ENCODE results near the gene CYFIP2.

Gene CYFIP2

GRCh38 chr5:157289164-157289819 is 23.4 kb downstream of the CYFIP2 start:
- no peak for DNase-seq

GRCh38 chr5:157290156-157290980 is 24.4 kb downstream of the CYFIP2 start:
- DNase-seq = no peak

DNA sequence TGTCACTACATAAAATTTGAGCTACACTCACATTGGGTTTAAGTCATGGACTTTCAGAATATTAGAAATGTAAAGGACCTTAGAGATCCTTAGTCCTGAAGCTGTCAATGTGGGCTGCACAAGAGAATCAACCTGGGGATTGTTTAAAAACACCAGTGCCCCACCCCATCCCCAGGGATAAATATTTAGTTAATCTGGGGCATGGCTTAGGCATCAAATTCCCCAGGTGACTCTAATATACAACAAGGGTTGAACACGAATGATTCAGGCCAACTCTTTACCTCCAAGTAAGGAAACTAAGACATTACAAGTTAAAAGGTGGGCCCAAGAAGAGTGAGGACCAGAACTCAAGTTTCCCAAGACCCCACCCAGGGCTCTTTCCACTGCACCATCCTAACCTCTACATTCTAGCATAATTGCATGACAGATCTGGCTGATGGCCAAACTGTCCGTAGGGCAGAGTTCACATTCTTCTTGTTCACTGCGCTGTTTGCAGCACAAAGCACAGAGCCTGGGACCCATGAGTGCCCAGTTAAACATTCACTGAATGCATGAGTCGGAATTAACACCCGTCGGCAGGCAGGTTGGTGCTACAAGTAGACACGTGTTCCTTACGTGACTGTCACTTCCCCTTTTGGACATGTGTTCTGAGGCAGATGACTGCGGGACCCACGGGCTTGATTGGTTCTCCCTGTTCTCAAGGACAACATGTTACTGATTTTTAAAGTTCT is 25.2 kb downstream of the CYFIP2 start:
- no peak for DNase-seq

DNA sequence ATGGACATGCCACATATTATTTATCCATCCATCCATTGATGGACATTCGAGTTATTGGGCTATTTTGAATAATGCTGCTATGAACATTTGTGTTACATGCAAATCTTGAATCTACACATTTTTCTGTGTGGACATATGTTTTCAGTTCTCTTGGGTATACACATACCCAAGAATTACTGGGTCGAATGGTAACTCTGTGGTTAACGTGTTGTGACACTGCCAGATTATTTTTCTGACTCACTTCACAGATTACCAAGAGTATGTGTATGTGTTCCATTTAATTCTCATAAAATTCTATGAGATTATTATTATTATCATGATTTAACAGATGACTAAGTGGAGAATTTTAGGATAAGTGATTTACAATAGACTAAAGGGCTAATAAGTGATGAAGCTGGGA is 26.7 kb downstream of the CYFIP2 start:
- DNase-seq = no peak

- no peak for DNase-seq
These were observed 28.6 kb downstream of the CYFIP2 start for GRCh38 chr5:157294407-157295091.

DNA sequence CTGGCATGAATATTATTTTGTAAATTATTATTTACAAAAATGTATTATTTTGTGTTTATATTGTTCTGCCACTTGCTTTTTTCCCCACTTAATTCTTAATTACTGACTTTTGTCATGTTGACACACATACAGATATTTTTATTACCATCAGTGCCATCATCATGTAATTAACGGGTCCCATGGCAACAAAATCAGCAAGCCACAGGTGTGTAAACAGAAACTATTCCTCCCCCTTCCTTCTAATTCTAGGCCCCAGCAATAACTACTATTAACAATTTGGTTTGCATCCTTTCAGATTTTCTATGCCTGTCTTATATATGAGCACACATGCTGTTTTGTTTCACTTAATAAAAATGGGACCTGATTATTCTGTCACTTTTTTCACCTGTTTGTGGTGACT is 29.3 kb downstream of the CYFIP2 start:
- DNase-seq = no peak

- no peak for DNase-seq
These were observed 34.6 kb downstream of the CYFIP2 start for GRCh38 chr5:157300564-157300963.

DNA sequence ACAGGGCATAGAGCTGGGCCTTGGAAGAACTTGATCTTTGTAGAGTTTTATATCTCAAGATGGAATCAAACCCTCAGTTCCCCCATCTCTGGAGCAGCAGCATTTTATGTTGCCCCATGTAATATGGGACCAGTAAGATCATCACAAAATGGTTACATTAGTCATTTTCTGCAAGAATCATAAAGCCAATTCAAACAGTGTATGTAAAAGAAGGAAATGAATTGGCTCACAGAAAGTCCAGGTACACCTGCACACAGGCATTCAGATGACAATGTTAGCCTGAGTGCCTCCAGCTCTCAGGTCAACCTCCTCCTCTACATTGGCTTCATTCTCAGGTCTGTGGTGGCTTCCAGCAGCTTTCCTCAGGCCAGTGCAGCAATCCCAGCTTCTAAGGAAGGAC is 35.1 kb downstream of the CYFIP2 start:
- DNase-seq = no peak

DNA sequence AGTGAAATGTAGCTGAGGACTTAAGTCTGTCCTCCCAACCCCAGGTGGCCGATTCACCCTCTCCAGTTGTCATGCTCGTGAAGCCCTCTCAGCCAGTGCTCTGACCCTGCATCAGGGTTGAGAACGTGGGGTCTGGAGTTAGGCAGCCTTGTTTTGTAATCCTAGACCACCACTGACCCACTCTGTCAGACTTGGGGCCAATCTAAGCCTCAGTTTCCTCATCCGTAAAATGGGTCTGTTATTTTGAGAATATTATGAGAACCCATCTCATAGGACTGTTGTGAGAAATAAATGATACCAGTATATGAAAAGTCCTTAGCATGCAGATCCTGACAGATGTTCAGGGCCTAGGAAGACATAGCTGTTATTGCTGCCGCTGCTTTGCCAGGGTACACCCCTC is 37.1 kb downstream of the CYFIP2 start:
- no peak for DNase-seq

DNA sequence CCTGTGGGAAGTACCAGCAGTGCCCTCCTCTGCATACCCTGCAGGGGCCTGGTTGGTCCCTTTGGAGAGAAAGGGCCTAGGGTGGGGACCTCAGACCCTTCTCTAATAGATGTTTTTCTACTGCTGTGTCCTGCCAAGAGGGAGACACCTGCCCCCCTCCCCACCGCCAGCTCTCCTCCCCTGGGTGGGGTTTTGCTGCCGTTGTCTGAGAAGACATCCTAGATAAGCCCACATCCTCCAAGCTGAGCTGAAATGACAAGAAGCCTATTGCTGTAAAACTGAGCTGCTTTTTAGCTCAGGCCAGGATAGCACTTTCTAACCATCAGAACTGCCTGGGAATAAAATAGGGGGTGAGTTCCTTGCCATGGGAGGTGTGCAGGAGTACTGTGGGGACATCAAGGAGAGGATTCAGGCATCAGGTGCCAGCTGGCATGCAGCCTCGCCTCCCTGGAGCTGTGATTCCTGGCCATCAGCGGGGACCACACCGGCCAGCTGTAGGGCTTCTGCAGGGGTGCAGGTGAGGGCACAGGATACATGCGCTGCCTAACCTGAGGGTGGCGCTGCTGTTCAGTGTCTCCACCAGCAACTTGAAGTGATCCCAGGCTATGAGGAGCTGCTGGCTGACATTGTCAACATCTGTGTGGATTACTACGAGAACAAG is 37.9 kb downstream of the CYFIP2 start:
- no peak for DNase-seq

DNA sequence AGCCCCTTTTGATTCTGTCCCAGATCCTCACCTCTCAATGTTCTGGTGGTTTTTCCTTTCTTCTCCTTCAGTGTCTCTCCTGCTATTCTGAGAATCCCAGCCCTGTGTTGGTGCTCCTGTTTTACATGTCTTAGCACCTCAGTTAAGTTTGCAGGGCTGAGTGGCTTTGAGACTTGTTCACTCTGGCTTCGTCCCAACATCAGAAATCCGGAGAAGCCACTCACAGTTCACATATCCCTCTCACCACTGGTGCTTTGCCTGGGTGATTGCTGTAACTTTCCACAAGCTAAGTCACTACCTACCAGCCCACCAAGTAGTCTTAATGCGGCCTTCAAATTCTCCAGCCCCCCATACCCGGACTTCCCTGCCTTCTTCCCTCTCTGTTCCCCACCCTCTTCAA is 40.2 kb downstream of the CYFIP2 start:
- no peak for DNase-seq

GRCh38 chr5:157306692-157307471 is 41.0 kb downstream of the CYFIP2 start:
- no peak for DNase-seq

- DNase-seq = no peak
These were observed 43.0 kb downstream of the CYFIP2 start for GRCh38 chr5:157308836-157309465.

DNA sequence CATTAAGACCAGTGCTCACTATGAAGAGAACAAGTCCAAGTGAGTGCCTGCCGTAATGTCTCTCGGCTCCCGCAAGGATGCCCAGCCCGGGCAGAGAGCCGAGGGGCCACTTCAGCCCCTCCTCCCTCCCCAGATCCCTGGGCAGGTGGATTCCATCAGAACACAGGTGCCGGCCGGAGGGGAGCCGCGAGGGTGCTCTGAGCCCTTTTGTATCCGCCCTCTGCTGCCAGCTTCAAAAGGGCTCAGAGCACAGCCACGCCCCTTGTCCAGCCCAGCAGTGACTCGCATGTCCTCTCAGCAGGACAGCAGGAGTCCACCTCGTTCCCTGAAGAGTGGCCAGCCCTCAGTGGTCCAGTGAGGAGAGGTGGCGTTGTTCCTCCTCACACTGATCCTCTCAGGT is 43.9 kb downstream of the CYFIP2 start:
- no peak for DNase-seq

GRCh38 chr5:157311595-157311994 is 45.7 kb downstream of the CYFIP2 start:
- no peak for DNase-seq

DNA sequence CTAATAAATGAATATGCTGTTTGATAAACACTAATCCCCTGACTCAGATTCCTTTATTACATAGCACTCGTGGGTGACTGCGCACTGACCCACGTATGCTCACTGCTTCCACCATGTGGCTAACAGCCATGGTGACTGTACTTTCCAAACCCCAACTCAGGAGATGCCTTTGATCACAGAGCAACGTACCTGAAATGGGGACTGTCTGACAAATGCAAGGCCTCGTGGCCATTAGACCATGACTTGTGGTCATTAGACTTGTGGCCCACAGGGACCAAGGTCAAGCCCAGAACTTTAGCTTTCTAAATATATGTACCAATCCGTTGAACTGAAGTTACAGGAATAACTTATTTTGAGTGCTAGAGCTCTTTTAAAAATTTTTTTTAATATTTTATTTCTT is 46.6 kb downstream of the CYFIP2 start:
- DNase-seq = peak; percentile 10

DNA sequence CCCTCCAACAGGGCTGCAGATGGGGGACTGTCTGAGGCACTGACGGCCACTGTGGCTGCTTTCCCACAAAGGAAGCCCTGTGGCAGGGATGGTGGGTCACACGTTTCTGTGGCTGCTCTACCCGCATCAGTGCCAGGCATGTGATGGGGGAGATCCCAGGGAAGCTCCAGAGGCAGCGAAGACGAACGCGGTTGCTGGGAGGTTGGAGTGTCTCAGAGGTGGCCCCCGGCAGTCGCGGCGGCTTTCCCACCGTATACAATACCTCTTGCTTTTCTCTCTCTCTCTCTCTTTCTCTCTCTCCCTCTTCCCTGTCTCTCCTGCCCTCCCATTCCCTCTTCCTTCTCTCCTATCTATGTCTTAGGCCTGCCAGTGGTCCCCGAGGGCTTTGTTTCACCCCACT is 56.7 kb downstream of the CYFIP2 start:
- no peak for DNase-seq

DNA sequence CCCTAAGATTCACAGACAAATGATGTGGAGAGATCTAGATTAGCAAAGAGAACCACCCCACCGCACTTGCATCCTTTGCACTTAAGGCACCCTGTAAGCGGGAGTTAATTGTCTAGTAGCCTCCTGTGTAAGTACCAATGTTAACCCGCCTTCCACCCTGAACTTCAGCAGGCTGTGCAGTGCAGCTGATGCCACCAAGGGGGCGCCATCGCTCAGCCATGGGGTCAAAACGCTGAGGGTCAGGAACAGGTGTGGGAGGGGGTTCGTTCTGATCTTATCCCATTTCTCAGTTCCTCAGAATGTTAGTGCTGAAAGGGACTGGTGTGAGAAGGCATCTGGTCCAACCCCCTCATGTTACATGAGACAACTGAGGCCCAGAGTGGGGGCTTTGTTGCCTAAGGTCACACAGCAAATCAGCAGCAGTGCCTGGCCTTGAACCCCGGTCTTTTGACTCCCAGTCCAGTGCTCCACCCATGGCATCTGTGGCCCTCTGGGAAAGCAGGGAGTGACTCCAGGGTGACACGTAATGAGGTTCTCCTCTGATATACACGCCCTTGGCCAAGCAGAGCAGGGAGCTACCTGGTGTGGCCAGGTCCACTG is 57.3 kb downstream of the CYFIP2 start:
- DNase-seq = no peak

DNA sequence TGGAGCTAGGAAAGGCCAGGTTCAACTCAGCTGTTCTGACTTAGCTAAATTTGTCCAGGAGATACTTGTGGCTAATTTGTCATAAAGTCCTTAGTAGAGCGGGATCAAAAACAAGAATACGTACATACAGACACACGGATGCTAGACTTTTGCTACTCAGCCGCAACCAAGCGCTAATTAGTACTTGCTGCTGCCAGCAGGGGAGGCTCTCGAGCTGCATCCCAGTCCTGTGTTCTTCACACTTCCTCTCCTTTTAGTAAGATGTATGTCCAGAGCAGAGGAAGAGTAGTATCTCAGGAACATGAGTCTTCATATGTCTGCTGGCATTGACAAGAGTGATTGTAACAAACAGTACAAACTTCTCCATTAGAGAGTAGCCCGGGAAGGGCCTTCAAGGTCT is 58.3 kb downstream of the CYFIP2 start:
- no peak for DNase-seq

DNA sequence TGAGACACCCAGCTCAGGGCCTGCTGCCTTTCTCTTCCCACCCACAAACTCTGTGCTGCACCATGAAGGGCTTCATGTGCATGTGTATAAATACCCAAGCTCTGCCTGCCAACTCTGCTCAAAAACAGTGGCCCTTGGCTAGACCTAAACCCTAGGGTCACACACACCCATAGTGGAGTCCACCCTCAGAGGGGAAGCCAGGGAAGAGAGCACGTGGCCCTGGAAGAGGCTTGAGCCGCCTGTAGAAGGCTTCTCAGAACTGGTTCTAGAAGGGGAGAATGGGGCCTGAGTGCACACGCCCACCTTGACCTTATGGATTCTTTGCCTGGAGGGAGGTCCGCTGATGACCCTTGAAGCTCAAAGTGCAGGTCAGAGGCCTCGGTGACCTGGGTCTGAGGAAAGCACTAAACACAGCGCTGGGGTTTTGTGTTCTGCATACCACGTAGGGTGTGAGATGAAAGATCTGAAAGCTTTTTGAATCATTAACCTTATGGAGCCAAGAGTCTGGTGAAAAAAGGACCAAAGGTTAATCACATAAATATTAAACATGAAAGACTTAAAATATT is 60.6 kb downstream of the CYFIP2 start:
- no peak for DNase-seq

DNA sequence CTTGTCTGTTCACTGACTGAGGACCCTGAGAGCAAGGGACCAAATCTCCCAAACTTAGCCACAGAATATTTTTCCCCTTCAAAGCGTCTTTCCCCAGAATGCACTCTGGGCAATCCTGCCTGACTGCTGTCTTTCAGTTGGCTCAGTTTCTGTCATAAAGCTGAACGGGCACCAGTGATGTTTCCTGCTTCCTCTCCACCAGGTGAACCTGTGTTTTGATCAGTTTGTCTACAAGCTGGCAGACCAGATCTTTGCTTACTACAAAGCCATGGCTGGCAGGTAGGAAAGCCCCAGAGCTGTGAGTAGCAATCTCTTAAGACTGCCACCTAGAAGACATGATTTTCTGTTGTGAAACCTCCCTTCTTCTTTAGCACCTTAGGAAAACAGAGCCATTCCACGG is 61.8 kb downstream of the CYFIP2 start:
- no peak for DNase-seq

Measured in NK-92 treated with Interleukin-12 subunit alpha and Interleukin-12 subunit beta, amount 100 ng/mL, for 24 hours (cell line).